Choroid plexus epithelial cell (primary cell): ENCODE measurements around the gene CNTN5.

Experiments
- DNase-seq: peaks from one replicate; pipeline ENCODE4 v3.0.0-alpha.2; 2010; ENCODE audit warnings: low read depth
- H3K4me3 ChIP-seq: 2 replicates; pipeline ENCODE4 v1.5.1; 2011; ENCODE audit warnings: low read depth, mild to moderate bottlenecking, control low read depth, low read length, moderate library complexity
- TF ChIP-seq, protein P1 (sequence below): conservative IDR thresholded peaks from 2 replicates; pipeline ENCODE4 v1.5.1; 2011; ENCODE audit warnings: low read depth, mild to moderate bottlenecking, control low read depth, inconsistent platforms, low read length, moderate library complexity

The CNTN5 gene

DNA sequence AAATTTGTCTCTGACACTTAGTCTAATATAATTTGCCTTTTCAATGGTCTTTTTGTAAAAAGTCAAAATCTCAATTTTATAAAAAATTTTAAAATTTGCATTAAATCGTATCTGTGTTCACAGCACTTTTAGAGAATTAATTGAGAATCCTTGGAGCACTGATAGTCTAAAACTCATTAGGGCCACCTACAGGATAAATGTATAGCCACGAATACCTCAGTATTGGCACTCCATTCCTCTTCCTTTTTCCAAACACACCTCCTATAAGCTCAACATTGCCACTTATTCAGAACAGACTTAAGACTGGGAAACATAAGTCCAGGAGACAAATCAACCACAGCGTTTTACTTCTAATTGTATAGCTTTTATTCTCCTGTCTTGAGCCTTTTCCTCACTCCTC lies 890.4 kb downstream of the CNTN5 start:
- DNase-seq, result peak; percentile 13
- no peak overlapping the region for H3K4me3 ChIP-seq
- TF ChIP-seq, protein P1, sequence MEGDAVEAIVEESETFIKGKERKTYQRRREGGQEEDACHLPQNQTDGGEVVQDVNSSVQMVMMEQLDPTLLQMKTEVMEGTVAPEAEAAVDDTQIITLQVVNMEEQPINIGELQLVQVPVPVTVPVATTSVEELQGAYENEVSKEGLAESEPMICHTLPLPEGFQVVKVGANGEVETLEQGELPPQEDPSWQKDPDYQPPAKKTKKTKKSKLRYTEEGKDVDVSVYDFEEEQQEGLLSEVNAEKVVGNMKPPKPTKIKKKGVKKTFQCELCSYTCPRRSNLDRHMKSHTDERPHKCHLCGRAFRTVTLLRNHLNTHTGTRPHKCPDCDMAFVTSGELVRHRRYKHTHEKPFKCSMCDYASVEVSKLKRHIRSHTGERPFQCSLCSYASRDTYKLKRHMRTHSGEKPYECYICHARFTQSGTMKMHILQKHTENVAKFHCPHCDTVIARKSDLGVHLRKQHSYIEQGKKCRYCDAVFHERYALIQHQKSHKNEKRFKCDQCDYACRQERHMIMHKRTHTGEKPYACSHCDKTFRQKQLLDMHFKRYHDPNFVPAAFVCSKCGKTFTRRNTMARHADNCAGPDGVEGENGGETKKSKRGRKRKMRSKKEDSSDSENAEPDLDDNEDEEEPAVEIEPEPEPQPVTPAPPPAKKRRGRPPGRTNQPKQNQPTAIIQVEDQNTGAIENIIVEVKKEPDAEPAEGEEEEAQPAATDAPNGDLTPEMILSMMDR, result peak; percentile 36

DNA sequence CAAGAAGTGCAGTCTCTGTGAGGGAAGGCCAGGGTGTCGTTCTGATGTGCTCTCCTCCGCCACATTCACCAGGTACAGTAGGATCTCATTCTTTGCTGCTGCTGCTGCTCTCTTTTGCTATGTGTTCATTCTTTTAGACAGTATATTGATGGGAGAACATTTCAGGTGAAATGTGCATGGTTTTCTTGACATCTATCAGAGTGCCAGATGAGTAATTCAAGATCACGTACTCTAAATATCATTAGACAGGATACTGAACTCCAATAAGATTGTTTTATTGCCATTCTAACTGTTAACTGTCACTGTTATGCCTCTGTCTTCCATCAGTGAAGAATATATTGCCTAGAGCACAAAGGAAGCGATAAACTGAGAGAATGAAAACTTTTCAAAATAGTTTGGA lies 895.3 kb downstream of the CNTN5 start:
- TF ChIP-seq, protein P1, result no peak
- no peak overlapping the region for H3K4me3 ChIP-seq
- no peak for DNase-seq

DNA sequence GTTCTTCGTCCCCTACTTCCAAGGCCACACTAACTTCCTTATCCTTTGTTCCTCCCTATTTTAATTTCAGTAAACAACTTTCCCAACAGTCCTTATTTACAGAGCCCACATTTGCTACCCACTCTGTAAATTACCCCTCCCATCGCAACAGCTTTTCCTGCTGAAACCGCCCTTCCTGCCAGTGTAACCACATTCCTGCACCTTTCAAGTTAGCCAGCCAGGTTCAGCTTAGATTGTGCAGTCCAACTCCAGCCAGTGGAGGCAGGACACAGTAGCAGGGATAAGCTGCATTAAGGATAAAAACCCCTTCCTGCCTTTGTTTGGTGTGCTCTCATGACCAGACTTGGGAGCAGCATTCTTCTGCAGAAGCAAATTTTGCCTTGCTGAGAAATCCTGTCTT lies 898.0 kb downstream of the CNTN5 start:
- DNase-seq, result no peak
- TF ChIP-seq, protein P1, result no peak
- H3K4me3 ChIP-seq, result no peak overlapping the region

DNA sequence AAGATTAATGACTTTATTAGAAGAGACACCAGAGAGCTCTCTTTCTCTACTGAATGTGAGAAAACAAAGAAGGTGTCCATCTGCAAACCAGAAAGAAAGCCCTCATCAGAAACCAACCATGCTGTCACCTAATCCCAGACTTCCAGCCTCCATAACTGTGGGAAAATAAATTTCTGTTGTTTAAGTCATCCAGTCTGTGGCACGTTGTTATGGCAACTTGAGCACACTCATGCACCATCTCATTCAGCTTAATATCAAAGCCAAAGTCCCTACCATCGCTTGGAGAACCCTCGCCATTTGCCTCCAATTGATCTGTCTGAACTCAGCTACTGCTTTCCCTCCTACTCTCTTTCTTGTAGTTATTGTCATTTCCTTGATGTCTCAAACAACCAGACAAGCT lies 900.2 kb downstream of the CNTN5 start:
- no peak for DNase-seq
- TF ChIP-seq, protein P1, result no peak
- no peak overlapping the region for H3K4me3 ChIP-seq

DNA sequence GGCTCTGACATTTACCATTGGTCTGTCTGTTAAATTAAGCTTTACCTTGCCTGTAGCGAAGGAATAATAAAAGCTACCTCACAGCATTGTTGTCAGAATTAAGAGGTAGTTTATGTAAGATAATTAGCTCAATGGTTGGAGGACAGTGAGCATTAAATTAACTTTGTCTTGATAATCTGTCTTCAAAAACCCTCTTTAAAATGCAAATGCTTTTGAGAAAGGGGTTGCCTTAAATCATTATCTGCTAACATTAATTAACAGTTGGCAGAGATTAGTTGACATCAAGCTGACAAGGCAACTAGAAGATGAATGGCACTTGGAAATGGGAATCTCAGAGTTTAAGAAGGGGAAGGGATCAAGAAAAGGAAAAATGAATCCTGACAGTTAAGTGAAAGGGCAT lies 905.2 kb downstream of the CNTN5 start:
- H3K4me3 ChIP-seq, result no peak overlapping the region
- no peak for DNase-seq
- TF ChIP-seq, protein P1, result no peak

DNA sequence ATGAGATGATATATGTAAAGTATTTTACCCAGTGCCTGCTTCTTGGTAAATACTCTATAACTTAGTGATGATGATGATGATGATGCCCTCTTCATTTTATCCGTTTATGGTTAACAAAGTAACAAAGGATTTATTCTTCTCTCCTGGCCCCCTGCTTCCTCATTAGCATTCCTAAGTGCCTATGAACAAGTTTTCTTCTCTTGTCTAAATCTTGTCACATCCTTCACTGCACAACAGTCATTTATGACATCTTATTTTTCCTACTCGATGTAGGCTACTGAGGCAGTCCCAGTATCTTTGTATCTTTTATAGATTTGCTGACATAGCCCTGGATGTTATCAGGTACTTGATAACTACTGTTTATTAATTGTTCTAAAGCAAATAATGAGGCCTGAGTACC lies 911.9 kb downstream of the CNTN5 start:
- DNase-seq, result no peak
- H3K4me3 ChIP-seq, result no peak overlapping the region
- TF ChIP-seq, protein P1, result no peak

DNA sequence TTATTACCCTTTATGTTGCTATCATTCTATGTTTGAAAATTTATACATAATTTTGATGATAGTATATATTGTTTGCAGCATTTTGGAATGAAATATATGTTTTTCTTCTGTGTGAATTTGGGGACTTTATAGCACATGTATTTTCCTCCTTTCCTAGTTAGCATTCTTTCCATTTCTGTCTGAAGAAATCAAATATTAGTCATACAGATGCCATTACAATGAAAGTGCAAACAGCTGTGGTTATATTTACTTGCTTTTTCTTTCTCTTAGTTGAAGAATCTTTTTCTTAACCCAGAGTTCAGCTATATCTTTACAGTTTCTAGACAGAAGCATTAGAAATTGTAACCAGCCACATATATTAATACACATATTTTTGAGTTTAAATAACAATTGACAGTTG lies 913.3 kb downstream of the CNTN5 start:
- TF ChIP-seq, protein P1, result no peak
- peak; percentile 71 for DNase-seq

More for the DNA sequence above, 913.3 kb downstream of the CNTN5 start:
- H3K4me3 ChIP-seq, result no peak overlapping the region
